HepG2 (cell line): ENCODE measurements around the gene RNASE4. TPM values are rescaled to one million over a fixed set of nuclear protein-coding genes. Genes with fewer than 3 reads are reported as not detected.

Source experiments
- ATAC-seq: fragments of 200-7000 bp; cut with Tn5 transposase; 3 replicates; pipeline ENCODE4 v1.9.1; 2020; ENCODE audit warnings: mild to moderate bottlenecking, moderate library complexity
- BruUV-seq: library from RNA; stranded (reverse); fragments of 400-500 nt; replicated peaks from 2 replicates; lab custom pipeline; 2021; lab: Mats Ljungman, UMichigan
- CTCF ChIA-PET: fragments of 300-600 bp; formaldehyde crosslinking; extraction: SDS; loops from one replicate; lab custom pipeline; 2021; ENCODE audit warnings: low total read pairs, inconsistent platforms, low intra/inter-chr PET ratio; lab: Yijun Ruan, JAX
- POLR2A ChIA-PET: fragments of 350-600 bp; sonication (Branson Sonifier 250); formaldehyde crosslinking; loops from one replicate; lab custom pipeline; 2020; ENCODE audit warnings: antibody characterized with exemption, inconsistent platforms; lab: Yijun Ruan, JAX
- DNase-seq: peaks from one replicate; pipeline ENCODE4 v3.0.0-alpha.2; 2015; ENCODE audit warnings: low spot score
- FAIRE-seq: peaks from 3 replicates; lab custom pipeline; 2011; peaks lifted over from hg19 to GRCh38; lab: Jason Lieb, UNC
- H2AFZ ChIP-seq: one replicate; pipeline ENCODE4 v1.6.1; 2011; ENCODE audit warnings: low read length, inconsistent platforms
- H3K27ac ChIP-seq: fragments of 300-600 bp; 3 replicates; pipeline ENCODE4 v1.8.0; 2011; ENCODE audit warnings: mixed run types, mild to moderate bottlenecking, mixed read lengths, low read length, inconsistent platforms; ENCODE audit not compliant: insufficient read depth; ENCODE audit errors: extremely low read length
- H3K27me3 ChIP-seq, 2 experiments: fragments of 200-600 bp in 1 of 2; 2 replicates in 1 of 2; 3 replicates in 1 of 2; pipeline versions ENCODE4 v1.6.0 to v1.8.0; 2011; ENCODE audit warnings: low read length in 2 of 2, mild to moderate bottlenecking in 2 of 2, moderate library complexity in 2 of 2, inconsistent platforms in 1 of 2; ENCODE audit not compliant: insufficient read depth in 2 of 2, control insufficient read depth in 1 of 2
- H3K36me3 ChIP-seq, 2 experiments: fragments of 200-600 bp in 1 of 2; replicated peaks in 1 of 2; 2 replicates in 1 of 2; 3 replicates in 1 of 2; pipeline versions ENCODE4 v1.5.1 to v1.8.0; 2011; ENCODE audit warnings: low read length in 2 of 2, inconsistent platforms in 1 of 2; ENCODE audit not compliant: insufficient read depth in 2 of 2, control insufficient read depth in 1 of 2
- H3K4me1 ChIP-seq: 2 replicates; pipeline ENCODE4 v1.5.1; 2012; ENCODE audit warnings: low read length, inconsistent platforms; ENCODE audit not compliant: insufficient read depth
- H3K4me2 ChIP-seq: 2 replicates; pipeline ENCODE4 v1.6.0; 2011; ENCODE audit warnings: low read depth, low read length, inconsistent platforms
- H3K4me3 ChIP-seq, 3 experiments: fragments of 200-600 bp in 1 of 3; sonication (generic), shearing (Covaris generic) in 1 of 3; replicated peaks in 1 of 3; 2 replicates each; pipeline ENCODE4 v1.5.1; 2011 to 2016; ENCODE audit warnings: low read length in 3 of 3, inconsistent platforms in 2 of 3, low read depth in 2 of 3, mild to moderate bottlenecking in 2 of 3, control low read depth in 1 of 3, mixed read lengths in 1 of 3; ENCODE audit not compliant: insufficient read depth in 1 of 3
- H3K79me2 ChIP-seq: one replicate; pipeline ENCODE4 v1.6.1; 2011; ENCODE audit warnings: low read length, inconsistent platforms; ENCODE audit not compliant: insufficient read depth
- H3K9ac ChIP-seq: 2 replicates; pipeline ENCODE4 v1.6.0; 2011; ENCODE audit warnings: mild to moderate bottlenecking, low read depth, low read length, inconsistent platforms; ENCODE audit not compliant: insufficient read depth
- H3K9me3 ChIP-seq: 2 replicates; pipeline ENCODE4 v1.5.1; 2012; ENCODE audit warnings: mild to moderate bottlenecking, low read length
- H4K20me1 ChIP-seq: 2 replicates; pipeline ENCODE4 v1.6.0; 2011; ENCODE audit warnings: inconsistent platforms, mild to moderate bottlenecking, low read length, moderate library complexity; ENCODE audit not compliant: insufficient read depth
- AHDC1 ChIP-seq: sonication (generic); formaldehyde crosslinking; IDR thresholded peaks from 2 replicates; pipeline ENCODE4 v1.5.1; 2020; ENCODE audit warnings: mild to moderate bottlenecking, missing genetic modification reagents, borderline replicate concordance
- ATF4 ChIP-seq, 2 experiments: fragments of 450-650 bp in 1 of 2; sonication (generic) in 1 of 2; formaldehyde crosslinking; IDR thresholded peaks; 2 replicates each; pipeline versions ENCODE4 v1.5.0 to v1.8.0; 2020 to 2022; ENCODE audit warnings: mild to moderate bottlenecking in 1 of 2, missing genetic modification reagents in 1 of 2
- HHEX ChIP-seq: IDR thresholded peaks from 2 replicates; pipeline ENCODE4 v1.6.1; 2016; ENCODE audit warnings: control low read depth
- JARID2 ChIP-seq: sonication (generic); formaldehyde crosslinking; IDR thresholded peaks from 2 replicates; pipeline ENCODE4 v1.8.1; 2023; ENCODE audit warnings: missing genetic modification reagents, inconsistent platforms; ENCODE audit not compliant: insufficient replicate concordance
- PHF20 ChIP-seq: sonication (generic); formaldehyde crosslinking; IDR thresholded peaks from 2 replicates; pipeline ENCODE4 v1.5.0; 2020; ENCODE audit warnings: mild to moderate bottlenecking, missing genetic modification reagents
- TAF15 ChIP-seq: fragments of 200-400 bp; formaldehyde crosslinking; IDR thresholded peaks from one replicate; pipeline ENCODE4 v1.6.1; 2018; ENCODE audit warnings: mild to moderate bottlenecking, low read depth, low read length; ENCODE audit not compliant: poor library complexity, severe bottlenecking
- TFDP1 ChIP-seq: IDR thresholded peaks from 2 replicates; pipeline ENCODE4 v1.6.1; 2016; ENCODE audit warnings: missing compliant biosample characterization, missing genetic modification reagents, borderline replicate concordance
- ZBTB46 ChIP-seq: sonication (generic); formaldehyde crosslinking; IDR thresholded peaks from 2 replicates; pipeline ENCODE4 v1.4.0; 2020; ENCODE audit warnings: mild to moderate bottlenecking, missing genetic modification reagents, borderline replicate concordance
- ZNF547 ChIP-seq: sonication (generic); formaldehyde crosslinking; IDR thresholded peaks from 2 replicates; pipeline ENCODE4 v1.5.1; 2020; ENCODE audit warnings: mild to moderate bottlenecking, missing genetic modification reagents
- ZNF577 ChIP-seq: sonication (generic); formaldehyde crosslinking; IDR thresholded peaks from 2 replicates; pipeline ENCODE4 v1.4.0; 2020; ENCODE audit warnings: mild to moderate bottlenecking, low read depth, missing genetic modification reagents, borderline replicate concordance
- ZNF704 ChIP-seq: sonication (generic); formaldehyde crosslinking; IDR thresholded peaks from 2 replicates; pipeline ENCODE4 v1.8.1; 2023; ENCODE audit warnings: mild to moderate bottlenecking, inconsistent platforms, moderate library complexity, missing genetic modification reagents, borderline replicate concordance
- ZSCAN22 ChIP-seq: sonication (generic); formaldehyde crosslinking; IDR thresholded peaks from 2 replicates; pipeline ENCODE4 v1.4.0; 2020; ENCODE audit warnings: mild to moderate bottlenecking, missing genetic modification reagents
- WGBS: methylation state at CpG from one replicate; pipeline ENCODE4 v1.1.6; 2017; ENCODE audit warnings: low lambda C conversion rate; 5-methylcytosine and 5-hydroxymethylcytosine counted together
- in situ Hi-C: cut with HindIII; loops from 2 replicates; pipeline ENCODE4 v1.10.0; 2017; ENCODE audit warnings: low pct_unique_long_range_greater_than_20kb; ENCODE audit not compliant: extremely low pct_ligation_motif_present
- intact Hi-C: fragments of 100-400 bp; cut with micrococcal nuclease; formaldehyde crosslinking; loops from one replicate; pipeline ENCODE4 v1.10.0; 2022; ENCODE audit not compliant: unreplicated experiment
- polyA plus RNA-seq, 8 experiments: library from polyadenylated mRNA; depleted of rRNA in 3 of 8; stranded (reverse) in 7 of 8; unstranded in 1 of 8; fragments of >200 nt; fragmentation: Illumina TruSeq in 4 of 8; extraction: Trizol in 4 of 8; gene quantifications; 2 replicates each; pipeline versions ENCODE4 v1.2.1 to v1.2.3, GENCODE V29; 2011 to 2016; ENCODE audit warnings: low read depth in 4 of 8, missing spikeins in 1 of 8, mixed read lengths in 1 of 8; ENCODE audit not compliant: insufficient read depth in 1 of 8
- total RNA-seq, 5 experiments: library from RNA; depleted of rRNA; stranded (reverse); fragments of >200 nt; fragmentation: Illumina TruSeq; extraction: Trizol; gene quantifications; 2 replicates each; pipeline ENCODE4 v1.2.3, GENCODE V29; 2016; ENCODE audit warnings: low read depth in 1 of 5

RNASE4 gene
- total and polyA plus RNA-seq, 2 of the 13 experiments (the other 11 are each of a cell fraction or from before 2014, with no cell fraction given): 109 to 983 TPM

- no peak for TF ChIP-seq ZSCAN22 (CRISPR knock-in tag)
- TF ChIP-seq ZNF577 (CRISPR knock-in tag): no peak
- TF ChIP-seq HHEX (CRISPR knock-in tag): no peak
- no peak for TF ChIP-seq TAF15
- no peak for TF ChIP-seq JARID2 (CRISPR knock-in tag)
- TF ChIP-seq TFDP1 (CRISPR knock-in tag): no peak
- no peak for TF ChIP-seq AHDC1 (CRISPR knock-in tag)
- no peak for TF ChIP-seq ATF4 (CRISPR knock-in tag; IDR thresholded peaks at IDR 0.05)
- TF ChIP-seq PHF20 (CRISPR knock-in tag): no peak
- no peak for TF ChIP-seq ZBTB46 (CRISPR knock-in tag)
- no peak for TF ChIP-seq ZNF547 (CRISPR knock-in tag)
- TF ChIP-seq ZNF704 (CRISPR knock-in tag): no peak
- TF ChIP-seq, all 625 proteins: peak for 0
- DNase-seq (no peak), FAIRE-seq (no peak)
Measured at GRCh38 chr14:20743556-20743955, 59.2 kb downstream of the RNASE4 start.

More at GRCh38 chr14:20743556-20743955, 59.2 kb downstream of the RNASE4 start:
- 19% methylated on average over 2 of the region's 2 CpGs for WGBS
- H4K20me1 ChIP-seq: no peaks in the 10 kb centered on the region
- H3K9me3 ChIP-seq: no peaks in the 10 kb centered on the region
- intact Hi-C loops (no loop called here), in situ Hi-C loops (no loop called here)
- H3K4me2 ChIP-seq: no peak overlapping the region
- ATAC-seq: no peak
- H3K9ac ChIP-seq: no peak overlapping the region
- H3K27me3 ChIP-seq: no peaks in the 10 kb centered on the region; a peak in 1 of 5 replicates
- CTCF ChIA-PET: no interaction called here
- POLR2A ChIA-PET: no interaction called here
- BruUV-seq: no TSS peak
- no peak overlapping the region for H3K4me3 ChIP-seq
- no peaks in the 10 kb centered on the region for H3K36me3 ChIP-seq
- no peaks in the 10 kb centered on the region for H3K4me1 ChIP-seq
- H2AFZ ChIP-seq: no peak overlapping the region
- H3K27ac ChIP-seq: no peak overlapping the region
- no peaks in the 10 kb centered on the region for H3K79me2 ChIP-seq
